Cardiac fibroblast (primary cell): ENCODE data around the gene GPR84.

Source experiments
- DNase-seq, 2 donors: peaks; one replicate each; pipeline versions ENCODE4 v3.0.0 to v3.0.0-alpha.2; 2010; ENCODE audit warnings: low read depth in 2 of 2
- H3K4me3 ChIP-seq, 2 donors: replicated peaks in 1 of 2; 1 replicate in 1 of 2; 2 replicates in 1 of 2; pipeline ENCODE4 v1.5.1; 2011; ENCODE audit warnings: low read depth in 2 of 2, low read length in 2 of 2, mild to moderate bottlenecking in 2 of 2, moderate library complexity in 1 of 2
- TF ChIP-seq, protein P1 (sequence below): IDR thresholded peaks from one replicate; pipeline ENCODE4 v1.5.1; 2011; ENCODE audit warnings: low read depth, mild to moderate bottlenecking, low read length, inconsistent platforms

GPR84 gene

DNA sequence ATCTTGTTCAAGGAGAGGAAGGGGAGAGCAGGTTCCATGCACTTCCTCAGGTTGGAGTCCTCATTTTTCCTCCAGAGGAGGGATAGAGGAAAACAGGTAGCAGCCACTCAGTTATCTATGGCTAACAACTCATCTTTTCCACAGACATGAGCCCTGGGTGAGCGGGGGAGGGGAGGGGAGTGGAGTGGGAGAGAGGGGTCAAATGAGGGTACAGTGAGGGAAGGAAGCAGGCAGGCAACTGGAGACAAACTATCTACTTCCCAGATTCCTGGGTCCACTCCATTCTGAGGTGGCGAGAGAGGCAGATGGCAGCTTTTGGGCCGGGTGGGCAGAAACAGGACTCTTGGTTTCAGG, 22.8 kb upstream of the GPR84 start:
- H3K4me3 ChIP-seq, result no peak overlapping the region
- TF ChIP-seq, protein P1, sequence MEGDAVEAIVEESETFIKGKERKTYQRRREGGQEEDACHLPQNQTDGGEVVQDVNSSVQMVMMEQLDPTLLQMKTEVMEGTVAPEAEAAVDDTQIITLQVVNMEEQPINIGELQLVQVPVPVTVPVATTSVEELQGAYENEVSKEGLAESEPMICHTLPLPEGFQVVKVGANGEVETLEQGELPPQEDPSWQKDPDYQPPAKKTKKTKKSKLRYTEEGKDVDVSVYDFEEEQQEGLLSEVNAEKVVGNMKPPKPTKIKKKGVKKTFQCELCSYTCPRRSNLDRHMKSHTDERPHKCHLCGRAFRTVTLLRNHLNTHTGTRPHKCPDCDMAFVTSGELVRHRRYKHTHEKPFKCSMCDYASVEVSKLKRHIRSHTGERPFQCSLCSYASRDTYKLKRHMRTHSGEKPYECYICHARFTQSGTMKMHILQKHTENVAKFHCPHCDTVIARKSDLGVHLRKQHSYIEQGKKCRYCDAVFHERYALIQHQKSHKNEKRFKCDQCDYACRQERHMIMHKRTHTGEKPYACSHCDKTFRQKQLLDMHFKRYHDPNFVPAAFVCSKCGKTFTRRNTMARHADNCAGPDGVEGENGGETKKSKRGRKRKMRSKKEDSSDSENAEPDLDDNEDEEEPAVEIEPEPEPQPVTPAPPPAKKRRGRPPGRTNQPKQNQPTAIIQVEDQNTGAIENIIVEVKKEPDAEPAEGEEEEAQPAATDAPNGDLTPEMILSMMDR, result no peak
- DNase-seq, result no peak

DNA sequence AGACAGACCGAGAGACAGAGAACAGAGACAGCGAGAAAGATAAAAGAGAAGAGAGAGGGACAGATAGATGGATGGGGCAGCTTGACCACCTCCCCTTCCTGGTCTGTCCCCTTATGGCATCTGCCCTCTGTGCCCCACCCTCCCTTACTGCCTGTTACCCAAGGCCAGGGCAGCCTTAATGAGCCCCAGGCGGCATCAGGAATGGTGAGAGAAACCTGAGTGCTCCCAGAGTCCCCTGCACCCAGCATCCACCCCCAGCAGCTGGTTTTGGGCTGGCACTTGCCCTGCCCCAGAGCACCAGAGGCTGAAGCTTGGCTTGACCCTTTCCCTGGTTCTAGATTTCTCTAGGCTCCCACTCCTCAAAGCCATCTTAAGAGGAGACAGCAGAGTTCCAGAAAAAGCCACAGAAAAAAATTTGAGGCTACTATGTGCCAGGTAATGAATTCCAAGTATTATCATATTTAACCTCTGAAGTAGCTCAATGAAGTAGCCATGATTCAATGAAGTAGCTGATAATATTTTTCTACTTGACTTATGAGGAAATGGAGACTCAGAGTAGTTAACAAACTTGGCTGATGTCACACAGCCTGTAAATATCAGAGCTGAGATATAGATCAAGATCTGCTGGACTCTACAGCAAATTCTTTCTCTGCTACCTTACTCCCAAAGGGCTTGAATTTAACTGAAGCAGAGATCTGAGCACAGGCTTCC, 22.3 kb upstream of the GPR84 start:
- no peak overlapping the region for H3K4me3 ChIP-seq
- TF ChIP-seq, protein P1, result no peak
- no peak for DNase-seq

DNA sequence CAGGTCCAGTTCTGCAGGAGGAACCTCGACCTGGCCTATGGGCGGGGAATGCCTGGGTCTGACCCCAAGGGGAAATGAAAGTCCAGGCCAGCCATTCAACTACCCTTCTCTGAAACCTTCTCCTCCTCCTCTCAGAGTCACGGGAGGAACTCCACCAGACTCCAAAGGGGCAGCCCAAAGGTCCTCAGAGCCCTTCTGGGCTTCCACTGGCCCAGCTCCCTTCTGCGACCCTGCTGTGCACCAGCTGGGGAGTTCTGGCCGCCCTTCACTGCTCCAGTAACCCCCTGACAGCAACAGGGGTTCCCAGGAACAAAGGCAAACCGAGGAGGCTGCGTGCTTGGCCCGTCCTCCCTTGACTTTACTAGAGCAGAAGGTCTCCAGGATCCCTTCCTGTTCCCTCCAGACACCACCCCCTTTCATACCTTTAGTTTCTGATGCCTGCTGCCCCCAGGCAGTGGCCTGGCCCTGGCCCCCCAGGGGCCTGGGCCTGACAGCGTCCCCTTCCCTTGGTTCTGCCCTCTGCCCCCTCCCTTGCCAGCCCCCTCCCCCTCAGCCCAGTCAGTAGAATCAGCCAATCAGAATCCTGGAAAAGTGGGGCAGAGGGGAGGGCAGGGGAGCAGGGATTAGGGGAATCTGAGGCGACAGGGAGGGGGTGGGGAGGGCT, 21.1 kb upstream of the GPR84 start:
- TF ChIP-seq, protein P1, result no peak
- no peak for DNase-seq
- no peak overlapping the region for H3K4me3 ChIP-seq

DNA sequence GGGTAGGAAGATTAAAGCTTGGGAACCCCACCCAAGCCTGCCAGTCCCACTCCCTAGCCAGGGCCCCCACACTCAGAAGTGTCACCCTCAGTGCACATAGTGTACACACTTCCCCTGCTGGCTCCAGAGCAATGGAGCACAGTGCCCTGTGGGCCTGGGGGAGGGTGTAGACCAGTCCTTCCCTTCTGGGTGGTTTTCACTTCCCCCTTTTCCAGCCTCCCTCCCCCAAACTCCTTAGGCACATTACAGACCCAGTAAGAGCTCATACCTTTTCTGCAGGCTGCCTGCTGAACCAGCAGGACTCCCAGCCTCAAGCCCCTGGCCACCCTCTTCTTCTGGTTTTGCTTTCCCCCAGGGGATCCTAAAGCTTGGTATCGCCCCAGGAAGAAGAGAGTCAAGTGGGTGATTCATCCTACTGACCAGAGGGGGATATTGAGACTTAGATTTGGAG, 20.3 kb upstream of the GPR84 start, which contains the start of gene ZNF385A:
Gene ZNF385A, minus strand, starts transcription at position 143 of the 451 bp plus-strand sequence. CDS start 219 bp downstream, outside the sequence.
- peak in 1 of 2 donors; percentile 17 for DNase-seq
- TF ChIP-seq, protein P1, result no peak
- no peak within 1 kb of the TSS for H3K4me3 ChIP-seq

DNA sequence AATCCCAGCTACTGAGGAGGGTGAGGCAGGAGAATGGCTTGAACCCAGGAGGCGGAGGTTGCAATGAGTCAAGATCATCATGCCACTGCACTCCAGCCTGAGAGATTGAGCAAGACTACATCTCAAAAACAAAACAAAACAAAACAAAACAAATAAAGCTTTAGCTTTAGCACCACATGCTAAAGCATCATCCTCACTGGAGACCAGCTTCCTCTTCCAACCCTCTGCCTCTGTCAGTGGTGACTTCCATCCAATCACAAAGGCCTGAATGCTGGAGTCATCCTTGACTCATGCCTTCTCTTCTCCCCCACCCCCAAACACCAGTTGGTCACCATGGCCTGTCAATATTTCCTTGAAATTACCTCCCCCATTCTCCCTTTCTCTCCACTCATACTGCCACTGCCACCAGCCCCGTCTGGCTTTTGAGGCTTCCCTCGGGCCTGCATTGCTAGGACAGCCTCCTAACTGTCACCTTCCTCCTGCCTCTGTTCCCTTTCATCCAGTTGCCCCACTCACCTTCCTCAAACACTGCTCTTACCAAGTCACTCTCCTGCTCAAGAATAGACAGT, 18.8 kb upstream of the GPR84 start:
- DNase-seq, result peak; percentile 62 to 99
- TF ChIP-seq, protein P1, result no peak
- H3K4me3 ChIP-seq, result no peak overlapping the region

DNA sequence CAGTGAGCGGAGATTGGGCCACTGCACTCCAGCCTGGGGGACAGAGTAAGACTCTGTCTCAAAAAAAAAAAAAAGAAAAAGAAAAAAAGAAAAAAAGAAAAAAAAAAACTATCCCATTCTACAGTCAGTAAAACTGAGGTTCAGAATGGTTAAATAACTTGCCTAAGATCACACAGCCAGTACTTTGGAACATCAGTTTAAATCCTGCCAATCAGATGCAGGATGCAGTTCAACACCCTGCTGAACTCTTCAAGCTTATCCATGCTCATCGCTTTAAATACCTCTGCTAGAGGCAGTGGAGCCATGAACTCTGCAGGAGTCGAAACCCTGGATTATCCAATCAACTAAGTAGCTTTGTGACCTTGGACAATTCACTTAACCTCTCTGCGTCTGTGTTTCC, 16.9 kb upstream of the GPR84 start:
- H3K4me3 ChIP-seq, result no peak overlapping the region
- DNase-seq, result no peak

More for the DNA sequence above, 16.9 kb upstream of the GPR84 start:
- TF ChIP-seq, protein P1, result no peak
